K562 (cell line): ENCODE results near the gene DOLK. TPM values are rescaled to one million over a fixed set of nuclear protein-coding genes. Genes with fewer than 3 reads are reported as not detected.

Source experiments
- ZFP36 ChIP-seq: fragments of 150-350 bp; IDR thresholded peaks from 2 replicates; pipeline ENCODE4 v1.6.1; 2018; ENCODE audit warnings: low read length, low read depth; ENCODE audit not compliant: partially characterized antibody
- ZNF644 ChIP-seq: fragments of 200-800 bp; sonication (Bioruptor generic); IDR thresholded peaks from 2 replicates; pipeline ENCODE4 v1.6.1; 2016; ENCODE audit warnings: low read depth, missing genetic modification characterization, missing compliant biosample characterization
- polyA plus RNA-seq, 8 experiments: library from polyadenylated mRNA; depleted of rRNA in 4 of 8; stranded (reverse) in 5 of 8; unstranded in 3 of 8; fragments of >200 nt; fragmentation: Nextera tagmentation in 2 of 8; fragmentation: Illumina TruSeq in 1 of 8; extraction: Ambion mirVana in 2 of 8; extraction: Trizol in 1 of 8; gene quantifications; 2 replicates each; pipeline versions ENCODE4 v1.2.1 to v1.2.3, GENCODE V29; 2011 to 2014; ENCODE audit warnings: inconsistent platforms in 1 of 8, missing spikeins in 1 of 8
- total RNA-seq, 7 experiments: library from RNA; depleted of rRNA in 6 of 7; stranded (reverse); fragments of >200 nt in 6 of 7; fragmentation: Illumina TruSeq in 2 of 7; extraction: Trizol in 2 of 7; gene quantifications; 2 replicates each; pipeline versions ENCODE4 v1.2.1 to v1.2.3, GENCODE V29; 2011 to 2021; ENCODE audit warnings: low replicate concordance in 1 of 7
- TF ChIP-seq, protein P1 (sequence below): fragments of 450-650 bp; IDR thresholded peaks from 2 replicates; pipeline ENCODE4 v1.6.1; 2014; ENCODE audit warnings: low read depth, mild to moderate bottlenecking, moderate library complexity, borderline replicate concordance
- TF ChIP-seq, protein P2 (sequence below): fragments of 200-600 bp; sonication (generic); IDR thresholded peaks from one replicate; pipeline ENCODE4 v1.6.1; 2012; ENCODE audit warnings: mild to moderate bottlenecking, low read depth, low read length, inconsistent platforms

DOLK gene
- total and polyA plus RNA-seq, 9 of the 15 experiments (the other 6 are each of a cell fraction or from before 2014, with no cell fraction given): 2.6 to 14.2 (median 11.7) TPM

DNA sequence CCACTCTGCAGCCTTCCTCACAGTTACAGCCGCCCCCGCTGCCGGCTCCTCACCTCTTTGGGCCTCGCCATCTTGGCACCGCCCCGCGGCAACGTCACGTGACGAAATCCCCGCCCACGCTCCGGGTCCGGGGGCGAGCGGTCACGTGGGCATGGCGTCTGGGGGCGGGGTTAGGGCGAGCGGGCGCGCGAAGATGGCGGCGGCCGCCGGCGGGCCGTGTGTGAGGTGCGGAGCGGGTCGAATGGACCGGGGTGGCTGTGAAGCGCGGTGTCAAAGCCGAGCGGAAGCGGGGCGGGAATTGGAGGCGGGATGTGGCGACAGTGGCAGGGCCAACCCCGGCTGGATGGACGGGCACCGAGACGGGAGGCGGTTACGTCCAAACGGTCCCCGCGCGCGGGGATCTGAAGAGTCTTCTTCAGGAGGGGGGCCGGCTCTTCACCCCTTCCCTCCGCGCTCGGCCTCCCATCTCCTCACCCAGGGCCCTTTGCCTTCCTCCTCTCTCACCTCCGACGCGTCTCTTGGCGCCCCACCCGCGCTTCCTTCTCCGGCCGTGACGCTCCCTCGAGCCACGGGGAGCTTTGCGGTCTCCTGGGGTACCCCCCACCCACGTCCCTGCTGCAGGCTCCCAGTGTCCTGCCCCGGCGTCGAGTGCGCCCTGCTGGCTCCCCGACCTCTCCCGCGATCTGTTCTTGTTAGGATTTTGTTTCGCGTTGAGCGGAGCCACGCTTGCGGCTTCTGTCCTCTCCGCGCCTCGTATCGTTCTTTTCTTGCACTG, at the start of gene DOLK, which contains the start of gene NUP188 (continued):
- TF ChIP-seq, protein P1, sequence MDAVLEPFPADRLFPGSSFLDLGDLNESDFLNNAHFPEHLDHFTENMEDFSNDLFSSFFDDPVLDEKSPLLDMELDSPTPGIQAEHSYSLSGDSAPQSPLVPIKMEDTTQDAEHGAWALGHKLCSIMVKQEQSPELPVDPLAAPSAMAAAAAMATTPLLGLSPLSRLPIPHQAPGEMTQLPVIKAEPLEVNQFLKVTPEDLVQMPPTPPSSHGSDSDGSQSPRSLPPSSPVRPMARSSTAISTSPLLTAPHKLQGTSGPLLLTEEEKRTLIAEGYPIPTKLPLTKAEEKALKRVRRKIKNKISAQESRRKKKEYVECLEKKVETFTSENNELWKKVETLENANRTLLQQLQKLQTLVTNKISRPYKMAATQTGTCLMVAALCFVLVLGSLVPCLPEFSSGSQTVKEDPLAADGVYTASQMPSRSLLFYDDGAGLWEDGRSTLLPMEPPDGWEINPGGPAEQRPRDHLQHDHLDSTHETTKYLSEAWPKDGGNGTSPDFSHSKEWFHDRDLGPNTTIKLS: peak; percentile 16; the same call in 1 of the 2 replicates
- TF ChIP-seq ZFP36 (no peak), ZNF644 (tag) (no peak)
- TF ChIP-seq, protein P2, sequence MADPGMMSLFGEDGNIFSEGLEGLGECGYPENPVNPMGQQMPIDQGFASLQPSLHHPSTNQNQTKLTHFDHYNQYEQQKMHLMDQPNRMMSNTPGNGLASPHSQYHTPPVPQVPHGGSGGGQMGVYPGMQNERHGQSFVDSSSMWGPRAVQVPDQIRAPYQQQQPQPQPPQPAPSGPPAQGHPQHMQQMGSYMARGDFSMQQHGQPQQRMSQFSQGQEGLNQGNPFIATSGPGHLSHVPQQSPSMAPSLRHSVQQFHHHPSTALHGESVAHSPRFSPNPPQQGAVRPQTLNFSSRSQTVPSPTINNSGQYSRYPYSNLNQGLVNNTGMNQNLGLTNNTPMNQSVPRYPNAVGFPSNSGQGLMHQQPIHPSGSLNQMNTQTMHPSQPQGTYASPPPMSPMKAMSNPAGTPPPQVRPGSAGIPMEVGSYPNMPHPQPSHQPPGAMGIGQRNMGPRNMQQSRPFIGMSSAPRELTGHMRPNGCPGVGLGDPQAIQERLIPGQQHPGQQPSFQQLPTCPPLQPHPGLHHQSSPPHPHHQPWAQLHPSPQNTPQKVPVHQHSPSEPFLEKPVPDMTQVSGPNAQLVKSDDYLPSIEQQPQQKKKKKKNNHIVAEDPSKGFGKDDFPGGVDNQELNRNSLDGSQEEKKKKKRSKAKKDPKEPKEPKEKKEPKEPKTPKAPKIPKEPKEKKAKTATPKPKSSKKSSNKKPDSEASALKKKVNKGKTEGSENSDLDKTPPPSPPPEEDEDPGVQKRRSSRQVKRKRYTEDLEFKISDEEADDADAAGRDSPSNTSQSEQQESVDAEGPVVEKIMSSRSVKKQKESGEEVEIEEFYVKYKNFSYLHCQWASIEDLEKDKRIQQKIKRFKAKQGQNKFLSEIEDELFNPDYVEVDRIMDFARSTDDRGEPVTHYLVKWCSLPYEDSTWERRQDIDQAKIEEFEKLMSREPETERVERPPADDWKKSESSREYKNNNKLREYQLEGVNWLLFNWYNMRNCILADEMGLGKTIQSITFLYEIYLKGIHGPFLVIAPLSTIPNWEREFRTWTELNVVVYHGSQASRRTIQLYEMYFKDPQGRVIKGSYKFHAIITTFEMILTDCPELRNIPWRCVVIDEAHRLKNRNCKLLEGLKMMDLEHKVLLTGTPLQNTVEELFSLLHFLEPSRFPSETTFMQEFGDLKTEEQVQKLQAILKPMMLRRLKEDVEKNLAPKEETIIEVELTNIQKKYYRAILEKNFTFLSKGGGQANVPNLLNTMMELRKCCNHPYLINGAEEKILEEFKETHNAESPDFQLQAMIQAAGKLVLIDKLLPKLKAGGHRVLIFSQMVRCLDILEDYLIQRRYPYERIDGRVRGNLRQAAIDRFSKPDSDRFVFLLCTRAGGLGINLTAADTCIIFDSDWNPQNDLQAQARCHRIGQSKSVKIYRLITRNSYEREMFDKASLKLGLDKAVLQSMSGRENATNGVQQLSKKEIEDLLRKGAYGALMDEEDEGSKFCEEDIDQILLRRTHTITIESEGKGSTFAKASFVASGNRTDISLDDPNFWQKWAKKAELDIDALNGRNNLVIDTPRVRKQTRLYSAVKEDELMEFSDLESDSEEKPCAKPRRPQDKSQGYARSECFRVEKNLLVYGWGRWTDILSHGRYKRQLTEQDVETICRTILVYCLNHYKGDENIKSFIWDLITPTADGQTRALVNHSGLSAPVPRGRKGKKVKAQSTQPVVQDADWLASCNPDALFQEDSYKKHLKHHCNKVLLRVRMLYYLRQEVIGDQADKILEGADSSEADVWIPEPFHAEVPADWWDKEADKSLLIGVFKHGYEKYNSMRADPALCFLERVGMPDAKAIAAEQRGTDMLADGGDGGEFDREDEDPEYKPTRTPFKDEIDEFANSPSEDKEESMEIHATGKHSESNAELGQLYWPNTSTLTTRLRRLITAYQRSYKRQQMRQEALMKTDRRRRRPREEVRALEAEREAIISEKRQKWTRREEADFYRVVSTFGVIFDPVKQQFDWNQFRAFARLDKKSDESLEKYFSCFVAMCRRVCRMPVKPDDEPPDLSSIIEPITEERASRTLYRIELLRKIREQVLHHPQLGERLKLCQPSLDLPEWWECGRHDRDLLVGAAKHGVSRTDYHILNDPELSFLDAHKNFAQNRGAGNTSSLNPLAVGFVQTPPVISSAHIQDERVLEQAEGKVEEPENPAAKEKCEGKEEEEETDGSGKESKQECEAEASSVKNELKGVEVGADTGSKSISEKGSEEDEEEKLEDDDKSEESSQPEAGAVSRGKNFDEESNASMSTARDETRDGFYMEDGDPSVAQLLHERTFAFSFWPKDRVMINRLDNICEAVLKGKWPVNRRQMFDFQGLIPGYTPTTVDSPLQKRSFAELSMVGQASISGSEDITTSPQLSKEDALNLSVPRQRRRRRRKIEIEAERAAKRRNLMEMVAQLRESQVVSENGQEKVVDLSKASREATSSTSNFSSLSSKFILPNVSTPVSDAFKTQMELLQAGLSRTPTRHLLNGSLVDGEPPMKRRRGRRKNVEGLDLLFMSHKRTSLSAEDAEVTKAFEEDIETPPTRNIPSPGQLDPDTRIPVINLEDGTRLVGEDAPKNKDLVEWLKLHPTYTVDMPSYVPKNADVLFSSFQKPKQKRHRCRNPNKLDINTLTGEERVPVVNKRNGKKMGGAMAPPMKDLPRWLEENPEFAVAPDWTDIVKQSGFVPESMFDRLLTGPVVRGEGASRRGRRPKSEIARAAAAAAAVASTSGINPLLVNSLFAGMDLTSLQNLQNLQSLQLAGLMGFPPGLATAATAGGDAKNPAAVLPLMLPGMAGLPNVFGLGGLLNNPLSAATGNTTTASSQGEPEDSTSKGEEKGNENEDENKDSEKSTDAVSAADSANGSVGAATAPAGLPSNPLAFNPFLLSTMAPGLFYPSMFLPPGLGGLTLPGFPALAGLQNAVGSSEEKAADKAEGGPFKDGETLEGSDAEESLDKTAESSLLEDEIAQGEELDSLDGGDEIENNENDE: no peak
